Measurements from ENCODE around the gene SLC6A2. TPM values are rescaled to one million over a fixed set of nuclear protein-coding genes. Genes with fewer than 3 reads are reported as not detected.

The SLC6A2 gene
- total RNA-seq, 1 donor, result not detected

DNA sequence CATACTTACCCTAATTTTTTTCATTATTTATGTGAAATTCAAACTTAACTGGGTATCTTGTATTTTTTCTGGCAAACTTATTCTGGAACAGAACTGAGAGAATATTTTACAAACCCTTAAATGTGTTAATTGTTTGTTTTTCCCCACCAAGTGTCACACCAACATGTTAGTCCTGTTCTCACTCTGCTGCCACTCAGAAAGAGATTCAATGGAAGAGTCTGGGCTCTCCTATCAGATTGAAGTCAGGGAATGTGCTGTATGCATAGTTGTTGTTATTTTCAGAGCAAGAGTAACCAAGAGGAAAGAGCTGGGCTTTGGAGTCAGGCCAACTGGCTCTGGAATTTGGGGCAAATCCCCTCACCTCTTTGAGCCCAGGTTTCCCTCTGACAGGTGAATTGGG is 43.2 kb downstream of the SLC6A2 start:
- H3K4me3 ChIP-seq (ENCODE audit: low read depth, low read length), result no peak overlapping the region
- TF ChIP-seq, protein P1, sequence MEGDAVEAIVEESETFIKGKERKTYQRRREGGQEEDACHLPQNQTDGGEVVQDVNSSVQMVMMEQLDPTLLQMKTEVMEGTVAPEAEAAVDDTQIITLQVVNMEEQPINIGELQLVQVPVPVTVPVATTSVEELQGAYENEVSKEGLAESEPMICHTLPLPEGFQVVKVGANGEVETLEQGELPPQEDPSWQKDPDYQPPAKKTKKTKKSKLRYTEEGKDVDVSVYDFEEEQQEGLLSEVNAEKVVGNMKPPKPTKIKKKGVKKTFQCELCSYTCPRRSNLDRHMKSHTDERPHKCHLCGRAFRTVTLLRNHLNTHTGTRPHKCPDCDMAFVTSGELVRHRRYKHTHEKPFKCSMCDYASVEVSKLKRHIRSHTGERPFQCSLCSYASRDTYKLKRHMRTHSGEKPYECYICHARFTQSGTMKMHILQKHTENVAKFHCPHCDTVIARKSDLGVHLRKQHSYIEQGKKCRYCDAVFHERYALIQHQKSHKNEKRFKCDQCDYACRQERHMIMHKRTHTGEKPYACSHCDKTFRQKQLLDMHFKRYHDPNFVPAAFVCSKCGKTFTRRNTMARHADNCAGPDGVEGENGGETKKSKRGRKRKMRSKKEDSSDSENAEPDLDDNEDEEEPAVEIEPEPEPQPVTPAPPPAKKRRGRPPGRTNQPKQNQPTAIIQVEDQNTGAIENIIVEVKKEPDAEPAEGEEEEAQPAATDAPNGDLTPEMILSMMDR (IDR thresholded peaks at IDR 0.05; ENCODE audit: insufficient read depth, low read depth, low read length), result no peak
- DNase-seq (ENCODE audit: low read depth), result no peak

GRCh38 chr16:55699616-55700015 is 43.8 kb downstream of the SLC6A2 start:
- DNase-seq (ENCODE audit: low read depth), result no peak
- TF ChIP-seq, protein P1 (IDR thresholded peaks at IDR 0.05; ENCODE audit: insufficient read depth, low read depth, low read length), result no peak
- H3K4me3 ChIP-seq (ENCODE audit: low read depth, low read length), result no peak overlapping the region

- DNase-seq (ENCODE audit: low read depth), result no peak
- TF ChIP-seq, protein P1 (IDR thresholded peaks at IDR 0.05; ENCODE audit: insufficient read depth, low read depth, low read length), result no peak
- H3K4me3 ChIP-seq (ENCODE audit: low read depth, low read length), result no peak overlapping the region
Observed at GRCh38 chr16:55700067-55700466, 44.3 kb downstream of the SLC6A2 start.

DNA sequence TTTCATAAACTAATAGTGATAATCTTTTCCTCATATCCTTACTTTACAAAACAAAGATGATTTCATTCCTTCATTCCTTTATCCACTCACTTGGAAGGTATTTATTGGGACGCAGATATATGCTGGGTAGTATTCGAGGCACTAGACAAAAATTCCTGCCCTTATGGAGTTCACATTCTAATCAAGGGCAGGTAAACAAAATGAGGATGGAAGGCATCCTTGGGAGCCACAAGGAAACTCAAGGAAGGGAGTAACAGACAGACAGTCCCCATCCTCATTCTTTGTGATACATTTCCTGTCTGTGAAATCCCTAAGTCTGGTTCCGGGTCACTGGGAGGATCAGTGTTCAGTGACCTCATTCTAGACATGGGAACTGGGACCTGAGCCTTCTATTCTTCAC is 45.2 kb downstream of the SLC6A2 start:
- H3K4me3 ChIP-seq (ENCODE audit: low read depth, low read length), result no peak overlapping the region
- TF ChIP-seq, protein P1 (IDR thresholded peaks at IDR 0.05; ENCODE audit: insufficient read depth, low read depth, low read length), result no peak
- DNase-seq (ENCODE audit: low read depth), result no peak

DNA sequence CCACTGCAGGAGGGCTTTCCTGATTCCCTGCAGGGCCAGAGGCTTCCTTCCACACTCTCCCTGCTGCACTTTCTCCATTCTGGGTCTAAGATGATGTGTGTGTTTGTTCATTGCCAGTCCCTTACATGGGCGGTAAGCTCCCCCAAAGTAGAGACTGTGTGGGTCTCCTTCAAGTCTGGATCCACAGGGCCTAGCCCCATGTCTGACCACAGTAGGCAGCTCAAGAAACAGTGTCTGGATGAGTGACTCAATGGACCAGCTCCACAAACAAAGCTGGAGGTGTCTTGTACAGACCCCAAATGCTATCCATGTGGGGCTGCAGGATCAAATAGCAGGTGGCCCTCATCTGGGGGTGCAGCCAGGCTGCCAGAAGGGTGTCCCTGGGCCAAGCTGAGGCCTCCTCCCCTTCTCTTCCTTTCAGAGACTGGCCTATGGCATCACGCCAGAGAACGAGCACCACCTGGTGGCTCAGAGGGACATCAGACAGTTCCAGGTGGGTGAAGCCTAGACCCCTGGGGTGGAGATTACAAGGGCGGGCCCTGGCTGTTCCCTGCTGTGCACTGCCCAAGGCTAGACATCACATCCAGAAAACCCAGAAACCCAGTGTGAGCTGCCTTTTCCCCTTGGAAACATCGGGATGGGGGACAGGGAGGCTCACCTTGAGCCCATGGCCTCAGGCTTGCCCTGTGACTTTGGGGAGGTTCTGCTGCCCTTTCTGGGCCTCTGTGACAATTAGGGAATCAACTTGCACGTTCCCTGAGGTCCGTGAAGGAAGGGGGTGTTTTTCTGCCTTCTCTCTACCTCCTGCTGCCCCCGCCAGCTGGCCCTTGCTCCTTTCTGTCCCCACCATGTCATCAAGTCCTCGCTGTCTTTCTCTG is 45.9 kb downstream of the SLC6A2 start:
- TF ChIP-seq, protein P1 (IDR thresholded peaks at IDR 0.05; ENCODE audit: insufficient read depth, low read depth, low read length), result peak; percentile 58
- H3K4me3 ChIP-seq (ENCODE audit: low read depth, low read length), result no peak overlapping the region
- DNase-seq (ENCODE audit: low read depth), result peak; percentile 29

DNA sequence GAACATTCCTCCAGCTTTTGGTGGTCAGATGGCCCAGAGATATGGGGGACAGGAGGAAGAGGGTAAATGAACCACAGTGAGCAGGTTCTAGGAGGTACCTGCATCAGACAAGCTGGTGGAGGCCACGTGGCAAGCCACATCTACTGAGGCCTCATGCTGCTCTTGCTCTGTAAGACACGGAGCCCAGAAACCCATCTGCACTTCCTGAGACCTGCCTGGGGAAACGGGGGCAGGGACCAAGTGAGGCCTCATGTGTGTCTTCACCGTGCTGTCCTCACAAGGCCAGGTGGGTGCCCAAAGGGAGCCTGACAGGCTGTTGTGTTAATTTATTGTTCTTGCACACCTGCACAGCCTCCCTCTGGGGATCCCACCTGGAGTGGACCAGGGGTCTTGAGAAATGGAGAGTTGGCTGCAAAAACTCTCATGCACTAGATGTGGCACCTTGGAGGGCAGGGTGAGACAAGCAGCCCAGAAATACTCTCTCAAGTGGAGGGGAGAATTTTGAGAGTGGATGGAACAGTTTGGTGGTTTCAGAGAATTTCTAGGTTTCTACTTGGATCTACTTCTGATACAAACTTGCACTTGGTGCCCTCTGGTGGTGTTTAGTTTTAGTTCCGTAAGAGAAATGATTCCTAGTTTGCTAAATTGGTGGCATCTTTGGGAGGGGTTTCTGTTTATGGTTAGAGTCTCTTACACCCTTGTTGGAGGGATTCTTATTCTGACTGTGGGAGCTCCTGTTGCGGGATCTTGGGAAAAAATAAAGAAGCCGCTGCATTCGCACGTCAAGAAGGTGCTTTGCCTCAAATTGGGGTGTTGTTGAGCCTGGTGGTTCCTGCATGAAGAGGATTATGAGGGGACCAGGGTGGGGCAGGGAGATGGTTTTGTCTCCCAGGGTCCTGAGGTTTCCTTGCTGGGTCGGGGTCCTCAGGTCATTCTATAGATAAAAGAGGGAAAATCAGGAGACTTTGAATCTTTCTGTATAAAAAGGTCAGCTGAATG is 47.5 kb downstream of the SLC6A2 start:
- TF ChIP-seq, protein P1 (IDR thresholded peaks at IDR 0.05; ENCODE audit: insufficient read depth, low read depth, low read length), result peak; percentile 62
- peak; percentile 76 for DNase-seq (ENCODE audit: low read depth)
- H3K4me3 ChIP-seq (ENCODE audit: low read depth, low read length), result no peak overlapping the region
